Tibial artery (tissue), 4 donors: ENCODE data around the gene ETFRF1.

Source experiments
- DNase-seq, 2 donors: peaks; one replicate each; pipeline ENCODE4 v3.0.0-alpha.2; 2019
- H3K27ac ChIP-seq, 2 donors: fragments of 200-600 bp; sonication (generic) in 1 of 2; 1 replicate in 1 of 2; 2 replicates in 1 of 2; pipeline ENCODE4 v1.5.1; 2018 to 2019; ENCODE audit warnings: mild to moderate bottlenecking in 1 of 2
- H3K27me3 ChIP-seq, 2 donors: fragments of 200-600 bp; sonication (generic) in 1 of 2; one replicate each; pipeline versions ENCODE4 v1.5.1 to v1.6.0; 2016 to 2019
- H3K36me3 ChIP-seq, 3 donors: fragments of 200-600 bp; sonication (generic) in 2 of 3; one replicate each; pipeline ENCODE4 v1.5.1; 2016 to 2019; ENCODE audit warnings: mild to moderate bottlenecking in 2 of 3
- H3K4me1 ChIP-seq, 4 donors: fragments of 200-600 bp; sonication (generic) in 2 of 4; 1 replicate in 3 of 4; 2 replicates in 1 of 4; pipeline ENCODE4 v1.5.1; 2016 to 2019
- H3K4me3 ChIP-seq, 2 donors: fragments of 200-600 bp; sonication (generic) in 1 of 2; 1 replicate in 1 of 2; 2 replicates in 1 of 2; pipeline ENCODE4 v1.5.1; 2018 to 2019; ENCODE audit warnings: mild to moderate bottlenecking in 2 of 2
- H3K9me3 ChIP-seq, 3 donors: fragments of 200-600 bp; sonication (generic) in 1 of 3; one replicate each; pipeline ENCODE4 v1.5.1; 2016 to 2019
- intact Hi-C: fragments of 100-400 bp; cut with DNase I; formaldehyde crosslinking; loops from one replicate; pipeline ENCODE4 v1.15.0; 2023; ENCODE audit warnings: low total_unique reads
- TF ChIP-seq, protein P1 (sequence below), 2 experiments: fragments of 200-600 bp in 1 of 2; fragments of 450-650 bp in 1 of 2; IDR thresholded peaks; one replicate each; pipeline ENCODE4 v1.5.1; 2017 to 2019; ENCODE audit warnings: antibody characterized with exemption in 2 of 2, mild to moderate bottlenecking in 1 of 2, moderate library complexity in 1 of 2

ETFRF1 gene

GRCh38 chr12:25195056-25195971 is at the start of gene ETFRF1, which contains the start of gene DNAI7:
ETFRF1 (plus strand) TSS chr12:25195237; CDS start chr12:25203957, 8,720 bp downstream.
DNAI7 (minus strand) TSS chr12:25195160; CDS start chr12:25195078, 82 bp downstream.
- Histone ChIP-seq H3K4me3 (peak within 1 kb of the TSS; percentile 73 to 91), H3K27ac (peak within 1 kb of the TSS; percentile 95), H3K9me3 (no peaks in the 10 kb centered on the region), H3K36me3 (no peaks in the 10 kb centered on the region), H3K27me3 (no peaks in the 10 kb centered on the region), H3K4me1 (peaks cover 0 to 21% (median 10%) of the 10 kb centered on the region in 4 donors)
- DNase-seq: peak; percentile 98
- TF ChIP-seq, protein P1, sequence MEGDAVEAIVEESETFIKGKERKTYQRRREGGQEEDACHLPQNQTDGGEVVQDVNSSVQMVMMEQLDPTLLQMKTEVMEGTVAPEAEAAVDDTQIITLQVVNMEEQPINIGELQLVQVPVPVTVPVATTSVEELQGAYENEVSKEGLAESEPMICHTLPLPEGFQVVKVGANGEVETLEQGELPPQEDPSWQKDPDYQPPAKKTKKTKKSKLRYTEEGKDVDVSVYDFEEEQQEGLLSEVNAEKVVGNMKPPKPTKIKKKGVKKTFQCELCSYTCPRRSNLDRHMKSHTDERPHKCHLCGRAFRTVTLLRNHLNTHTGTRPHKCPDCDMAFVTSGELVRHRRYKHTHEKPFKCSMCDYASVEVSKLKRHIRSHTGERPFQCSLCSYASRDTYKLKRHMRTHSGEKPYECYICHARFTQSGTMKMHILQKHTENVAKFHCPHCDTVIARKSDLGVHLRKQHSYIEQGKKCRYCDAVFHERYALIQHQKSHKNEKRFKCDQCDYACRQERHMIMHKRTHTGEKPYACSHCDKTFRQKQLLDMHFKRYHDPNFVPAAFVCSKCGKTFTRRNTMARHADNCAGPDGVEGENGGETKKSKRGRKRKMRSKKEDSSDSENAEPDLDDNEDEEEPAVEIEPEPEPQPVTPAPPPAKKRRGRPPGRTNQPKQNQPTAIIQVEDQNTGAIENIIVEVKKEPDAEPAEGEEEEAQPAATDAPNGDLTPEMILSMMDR (IDR thresholded peaks at IDR 0.05): peak; percentile 6 to 23
- intact Hi-C loops: loop anchor here (5.0 kb wide), 1 partner anchor 57 kb away; the partner anchor contains the start of gene KRAS

GRCh38 chr12:25146686-25147085 is 48.4 kb upstream of the ETFRF1 start:
- peaks cover 0 to 5% (median 2%) of the 10 kb centered on the region in 4 donors for H3K4me1 ChIP-seq
- TF ChIP-seq, protein P1 (IDR thresholded peaks at IDR 0.05): no peak
- no peaks in the 10 kb centered on the region for H3K9me3 ChIP-seq
- H3K27me3 ChIP-seq: no peaks in the 10 kb centered on the region
- DNase-seq: no peak
- intact Hi-C loops: no loop called here
- no peaks in the 10 kb centered on the region for H3K36me3 ChIP-seq
- no peak overlapping the region for H3K4me3 ChIP-seq
- no peak overlapping the region for H3K27ac ChIP-seq

- peaks cover 0 to 11% (median 2%) of the 10 kb centered on the region in 4 donors for H3K4me1 ChIP-seq
These were observed 43.6 kb upstream of the ETFRF1 start for GRCh38 chr12:25151476-25151875.

DNA sequence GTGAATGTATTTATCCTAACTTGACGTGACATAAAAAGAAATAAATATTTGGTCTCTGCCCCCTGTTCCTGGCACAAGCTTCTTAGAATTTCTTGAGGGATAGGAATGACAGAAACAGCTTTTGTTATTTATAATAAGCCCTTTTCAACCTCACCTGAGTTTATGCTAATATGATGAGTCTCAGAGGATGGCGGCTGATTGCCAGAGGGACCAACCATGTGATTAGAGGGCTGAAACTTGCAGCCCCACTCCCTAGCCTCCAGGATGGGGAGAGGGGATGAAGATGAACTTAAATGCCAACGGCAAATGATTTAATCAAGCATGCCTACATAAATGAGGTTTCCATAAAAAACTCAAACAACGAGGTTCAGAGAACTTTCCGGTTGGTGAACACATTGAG is 43.0 kb upstream of the ETFRF1 start:
- intact Hi-C loops: no loop called here
- Histone ChIP-seq H3K4me1 (peaks cover 0 to 11% (median 2%) of the 10 kb centered on the region in 4 donors), H3K27me3 (no peaks in the 10 kb centered on the region), H3K27ac (no peak overlapping the region), H3K4me3 (no peak overlapping the region), H3K36me3 (no peaks in the 10 kb centered on the region), H3K9me3 (no peaks in the 10 kb centered on the region)
- TF ChIP-seq, protein P1 (IDR thresholded peaks at IDR 0.05): no peak
- no peak for DNase-seq

More at GRCh38 chr12:25151476-25151875, 43.6 kb upstream of the ETFRF1 start:
- H3K27me3 ChIP-seq: no peaks in the 10 kb centered on the region
- peak; percentile 49 to 81 for DNase-seq
- H3K4me3 ChIP-seq: no peak overlapping the region
- peak overlapping the region in 1 of 2 donors; percentile 15 for H3K27ac ChIP-seq
- TF ChIP-seq, protein P1 (IDR thresholded peaks at IDR 0.05): no peak
- intact Hi-C loops: no loop called here
- no peaks in the 10 kb centered on the region for H3K9me3 ChIP-seq
- H3K36me3 ChIP-seq: no peaks in the 10 kb centered on the region

DNA sequence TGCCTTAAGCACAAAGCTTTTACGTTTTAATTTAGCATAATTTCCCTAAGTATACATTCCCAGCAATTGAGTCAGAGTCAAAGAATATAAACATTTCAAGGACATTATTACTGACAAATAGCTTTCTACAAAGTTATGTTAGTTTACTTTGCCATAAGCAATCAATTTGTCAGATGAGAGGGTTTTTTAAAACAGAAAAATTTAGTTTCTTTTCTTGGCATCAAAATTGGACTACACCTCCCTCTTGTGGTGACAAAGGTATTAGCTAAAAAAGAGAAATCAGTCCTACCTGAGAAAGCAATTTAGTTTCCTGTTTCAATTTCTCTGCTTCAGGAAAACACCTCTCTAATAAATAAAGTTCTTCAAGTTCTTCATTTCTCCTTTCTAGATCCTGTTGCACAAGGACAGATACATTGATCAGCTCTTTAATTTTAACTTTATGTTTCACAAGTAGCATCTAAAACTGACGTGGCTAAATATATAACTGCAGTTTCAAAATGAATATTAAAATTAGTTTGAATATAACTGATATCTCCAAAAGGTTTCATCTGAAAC is 39.9 kb upstream of the ETFRF1 start:
- DNase-seq: no peak
- Histone ChIP-seq H3K4me3 (no peak overlapping the region), H3K27ac (no peak overlapping the region), H3K4me1 (peaks cover 0 to 11% (median 2%) of the 10 kb centered on the region in 4 donors), H3K27me3 (no peaks in the 10 kb centered on the region), H3K36me3 (no peaks in the 10 kb centered on the region), H3K9me3 (no peaks in the 10 kb centered on the region)
- intact Hi-C loops: no loop called here
- TF ChIP-seq, protein P1 (IDR thresholded peaks at IDR 0.05): peak; percentile 47 to 52
